SK-N-SH treated with all-trans-retinoic acid at 6 μM for 48 hours (cell line): Measurements from ENCODE around the gene PHACTR4.
"Not testable (repeated sequence)": the region's sequence is repeated elsewhere in the genome, so short reads cannot be mapped to it uniquely, and the experiment has no call there.

Experiments used
- ATAC-seq: fragments of 200-7000 bp; cut with Tn5 transposase; 3 replicates; pipeline ENCODE4 v1.9.1; 2020; ENCODE audit warnings: mild to moderate bottlenecking, moderate library complexity
- ARNTL ChIP-seq: fragments of 450-650 bp; formaldehyde crosslinking; IDR thresholded peaks from 2 replicates; pipeline ENCODE4 v1.5.0; 2020; ENCODE audit warnings: low read depth, mild to moderate bottlenecking, moderate library complexity, borderline replicate concordance
- BACH2 ChIP-seq: fragments of 250-450 bp; sonication (Bioruptor Pico); IDR thresholded peaks from 2 replicates; pipeline ENCODE4 v1.9.0; 2021; ENCODE audit warnings: mild to moderate bottlenecking, borderline replicate concordance
- CREB5 ChIP-seq: fragments of 250-450 bp; sonication (Bioruptor Pico); IDR thresholded peaks from 2 replicates; pipeline ENCODE4 v1.5.1; 2020; ENCODE audit warnings: low read depth, mild to moderate bottlenecking, moderate library complexity
- CSDC2 ChIP-seq: fragments of 250-450 bp; sonication (Bioruptor Pico); IDR thresholded peaks from 2 replicates; pipeline ENCODE4 v1.5.0; 2020; ENCODE audit warnings: mild to moderate bottlenecking, moderate library complexity
- CSRNP3 ChIP-seq: fragments of 250-450 bp; sonication (Bioruptor Pico); IDR thresholded peaks from 2 replicates; pipeline ENCODE4 v1.5.1; 2021; ENCODE audit warnings: mild to moderate bottlenecking, moderate library complexity
- GLIS3 ChIP-seq: fragments of 250-450 bp; sonication (Bioruptor Pico); IDR thresholded peaks from 2 replicates; pipeline ENCODE4 v1.5.0; 2020; ENCODE audit warnings: mild to moderate bottlenecking, moderate library complexity
- PATZ1 ChIP-seq: fragments of 250-450 bp; sonication (Bioruptor Pico); IDR thresholded peaks from 2 replicates; pipeline ENCODE4 v1.8.0; 2020; ENCODE audit warnings: mild to moderate bottlenecking, moderate library complexity, borderline replicate concordance
- POU6F1 ChIP-seq: fragments of 250-450 bp; sonication (Bioruptor Pico); IDR thresholded peaks from 2 replicates; pipeline ENCODE4 v1.8.0; 2021; ENCODE audit warnings: low read depth, mild to moderate bottlenecking, moderate library complexity, borderline replicate concordance
- SNAI2 ChIP-seq: fragments of 250-450 bp; sonication (Bioruptor Pico); IDR thresholded peaks from 2 replicates; pipeline ENCODE4 v1.5.0; 2020; ENCODE audit warnings: mild to moderate bottlenecking, moderate library complexity
- TOX ChIP-seq: fragments of 250-450 bp; sonication (Bioruptor Pico); IDR thresholded peaks from 2 replicates; pipeline ENCODE4 v1.8.0; 2021; ENCODE audit warnings: mild to moderate bottlenecking, moderate library complexity, borderline replicate concordance
- TSHZ2 ChIP-seq: fragments of 250-450 bp; sonication (Bioruptor Pico); IDR thresholded peaks from 2 replicates; pipeline ENCODE4 v1.5.0; 2020; ENCODE audit warnings: mild to moderate bottlenecking, moderate library complexity
- ZC3H10 ChIP-seq: fragments of 250-450 bp; sonication (Bioruptor Pico); IDR thresholded peaks from 2 replicates; pipeline ENCODE4 v1.5.1; 2021; ENCODE audit warnings: mild to moderate bottlenecking, moderate library complexity
- ZNF565 ChIP-seq: fragments of 450-650 bp; formaldehyde crosslinking; conservative IDR thresholded peaks from 2 replicates; pipeline ENCODE4 v1.5.0; 2020; ENCODE audit warnings: low read depth, mild to moderate bottlenecking, moderate library complexity
- ZNF70 ChIP-seq: fragments of 450-650 bp; formaldehyde crosslinking; IDR thresholded peaks from 2 replicates; pipeline ENCODE4 v1.5.0; 2020; ENCODE audit warnings: mild to moderate bottlenecking, moderate library complexity
- ZNF8 ChIP-seq: fragments of 450-650 bp; formaldehyde crosslinking; IDR thresholded peaks from 2 replicates; pipeline ENCODE4 v1.5.0; 2020; ENCODE audit warnings: mild to moderate bottlenecking, moderate library complexity

The PHACTR4 gene

GRCh38 chr1:28326984-28327383 lies 42.6 kb upstream of the PHACTR4 start:
- ATAC-seq = no peak
- no peak for TF ChIP-seq SNAI2 (CRISPR knock-in tag)
- no peak for TF ChIP-seq GLIS3 (CRISPR knock-in tag)
- no peak for TF ChIP-seq ZC3H10 (CRISPR knock-in tag)
- no peak for TF ChIP-seq CSDC2 (CRISPR knock-in tag)
- TF ChIP-seq TOX (CRISPR knock-in tag) = no peak
- no peak for TF ChIP-seq CSRNP3 (CRISPR knock-in tag)
- TF ChIP-seq CREB5 (CRISPR knock-in tag) = no peak
- no peak for TF ChIP-seq TSHZ2 (CRISPR knock-in tag)
- TF ChIP-seq POU6F1 = no peak
- TF ChIP-seq PATZ1 = no peak
- TF ChIP-seq BACH2 (CRISPR knock-in tag) = no peak
- TF ChIP-seq ARNTL (CRISPR knock-in tag) = no peak
- TF ChIP-seq ZNF8 (CRISPR knock-in tag) = no peak
- TF ChIP-seq ZNF70 (CRISPR knock-in tag) = no peak
- TF ChIP-seq ZNF565 (CRISPR knock-in tag) = no peak

- ATAC-seq = not testable (repeated sequence)
Measured at GRCh38 chr1:28327431-28327830, 42.1 kb upstream of the PHACTR4 start.

GRCh38 chr1:28328228-28328648 lies 41.3 kb upstream of the PHACTR4 start:
- no peak for ATAC-seq

GRCh38 chr1:28329395-28330153 lies 40.0 kb upstream of the PHACTR4 start:
- ATAC-seq = peak; percentile 70
- TF ChIP-seq CSDC2 (CRISPR knock-in tag) (no peak), TSHZ2 (CRISPR knock-in tag) (0 out of 2 replicates have a peak, but pooled peaks have one; percentile 30), ZC3H10 (CRISPR knock-in tag) (no peak)

More at GRCh38 chr1:28328228-28328648, 41.3 kb upstream of the PHACTR4 start:
- no peak for TF ChIP-seq ZNF8 (CRISPR knock-in tag)
